Thyroid gland (tissue), 4 donors: ENCODE measurements around the gene BRD3OS.

Source experiments
- CTCF ChIP-seq, 6 experiments: fragments of 200-600 bp in 3 of 6; fragments of 450-650 bp in 3 of 6; sonication (generic) in 3 of 6; IDR thresholded peaks; one replicate each; pipeline ENCODE4 v1.5.1; 2016 to 2019; ENCODE audit warnings: antibody characterized with exemption in 6 of 6, mild to moderate bottlenecking in 2 of 6, inconsistent platforms in 1 of 6, moderate library complexity in 1 of 6
- POLR2A ChIP-seq, 2 donors: fragments of 450-650 bp; IDR thresholded peaks; one replicate each; pipeline ENCODE4 v1.6.1; 2017; ENCODE audit warnings: antibody characterized with exemption in 2 of 2, mild to moderate bottlenecking in 2 of 2, moderate library complexity in 1 of 2

DNA sequence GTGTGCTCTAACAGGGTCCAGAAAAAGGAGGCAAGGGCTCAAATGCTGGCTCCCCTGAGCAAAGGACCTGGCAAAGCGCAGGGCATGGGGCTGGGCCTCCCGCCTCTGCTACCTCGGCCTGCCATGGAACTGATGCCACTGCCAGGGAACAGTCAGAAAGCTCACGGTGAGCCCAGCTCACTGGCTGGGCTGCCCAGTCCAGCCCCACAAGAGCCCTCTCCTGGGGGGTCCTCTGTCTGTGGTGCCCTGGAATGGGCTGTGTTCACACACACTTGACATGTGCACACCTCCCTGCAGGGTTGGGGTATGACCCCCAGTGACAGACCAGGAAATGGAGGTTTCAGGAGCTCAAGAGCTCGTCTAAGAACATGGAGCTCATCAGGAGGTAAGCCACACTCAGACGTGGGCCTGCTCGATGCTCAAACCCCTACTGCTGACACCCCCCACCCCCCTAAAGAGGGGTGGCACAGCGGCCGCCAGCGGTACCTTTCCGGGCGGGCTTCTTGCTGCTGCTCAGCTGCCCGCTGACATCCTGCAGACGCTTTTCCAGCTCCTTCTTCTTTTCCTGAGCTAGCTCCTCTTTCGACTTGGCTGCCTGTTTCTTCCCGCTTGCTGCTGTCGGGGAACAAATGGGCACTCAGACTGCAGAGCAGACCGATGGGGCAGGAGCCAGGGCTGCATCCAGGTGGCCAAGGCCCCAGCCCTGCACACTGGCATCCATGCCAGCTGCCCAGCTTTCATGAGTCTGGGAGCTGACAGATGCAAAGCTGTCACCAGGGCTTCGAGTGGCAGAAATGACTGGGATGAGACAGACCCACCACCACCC is 9.1 kb downstream of the BRD3OS start:
- no peak for TF ChIP-seq CTCF (IDR thresholded peaks at IDR 0.05)
- TF ChIP-seq POLR2A (IDR thresholded peaks at IDR 0.05), result no peak
